Activated T-cell treated with anti-CD3 and anti-CD28 coated beads for 24 hours (primary cell): ENCODE data around the gene DUSP3.

Experiments used
- DNase-seq: peaks from one replicate; pipeline ENCODE4 v3.0.0-alpha.2; 2020; ENCODE audit warnings: low read depth

Gene DUSP3

GRCh38 chr17:43768943-43769342 lies 9.8 kb downstream of the DUSP3 start:
- no peak for DNase-seq

GRCh38 chr17:43768382-43768781 lies 10.4 kb downstream of the DUSP3 start:
- no peak for DNase-seq

GRCh38 chr17:43767713-43768059 lies 11.1 kb downstream of the DUSP3 start:
- no peak for DNase-seq

GRCh38 chr17:43767053-43767712 lies 11.6 kb downstream of the DUSP3 start:
- no peak for DNase-seq

GRCh38 chr17:43766413-43767052 lies 12.2 kb downstream of the DUSP3 start:
- DNase-seq = no peak

GRCh38 chr17:43760254-43760852 lies 18.4 kb downstream of the DUSP3 start:
- DNase-seq = peak; percentile 84

- no peak for DNase-seq
Observed at GRCh38 chr17:43759836-43760235, 18.9 kb downstream of the DUSP3 start.

GRCh38 chr17:43758497-43759174 lies 20.1 kb downstream of the DUSP3 start, which contains the start of gene SOST:
Gene SOST (minus strand): TSS chr17:43758791. CDS start chr17:43758741, 50 bp downstream.
- DNase-seq = no peak

GRCh38 chr17:43758086-43758485 lies 20.7 kb downstream of the DUSP3 start:
- DNase-seq = no peak

GRCh38 chr17:43757171-43757660 lies 21.6 kb downstream of the DUSP3 start:
- no peak for DNase-seq

GRCh38 chr17:43756201-43756600 lies 22.6 kb downstream of the DUSP3 start:
- no peak for DNase-seq

- DNase-seq = no peak
Observed at GRCh38 chr17:43755389-43755875, 23.3 kb downstream of the DUSP3 start.

- no peak for DNase-seq
Observed at GRCh38 chr17:43754947-43755346, 23.8 kb downstream of the DUSP3 start.

GRCh38 chr17:43753493-43754129 lies 25.2 kb downstream of the DUSP3 start:
- no peak for DNase-seq

- DNase-seq = no peak
Observed at GRCh38 chr17:43750153-43750552, 28.6 kb downstream of the DUSP3 start.

GRCh38 chr17:43745541-43745940 lies 33.2 kb downstream of the DUSP3 start:
- DNase-seq = no peak

- DNase-seq = no peak
Observed at GRCh38 chr17:43741636-43742035, 37.1 kb downstream of the DUSP3 start.

GRCh38 chr17:43740541-43740940 lies 38.2 kb downstream of the DUSP3 start:
- DNase-seq = no peak

GRCh38 chr17:43737722-43738121 lies 41.1 kb downstream of the DUSP3 start:
- DNase-seq = no peak

- no peak for DNase-seq
Observed at GRCh38 chr17:43736389-43736788, 42.4 kb downstream of the DUSP3 start.

GRCh38 chr17:43734376-43734775 lies 44.4 kb downstream of the DUSP3 start:
- no peak for DNase-seq

- DNase-seq = no peak
Observed at GRCh38 chr17:43733956-43734355, 44.8 kb downstream of the DUSP3 start.
